Measurements from ENCODE around the gene HSD3B1. TPM values are rescaled to one million over a fixed set of nuclear protein-coding genes. Genes with fewer than 3 reads are reported as not detected.

HSD3B1 gene
- total and polyA plus RNA-seq, 9 donors = 0.06 to 69.2 TPM; not detected in 7

GRCh38 chr1:119470958-119471357 is 36.1 kb upstream of the HSD3B1 start:
- Histone ChIP-seq H3K4me1 (ENCODE audit: insufficient read depth) (no peaks in the 10 kb centered on the region), H3K27ac (no peak overlapping the region), H3K4me3 (no peak overlapping the region), H3K36me3 (no peaks in the 10 kb centered on the region), H3K9me3 (no peaks in the 10 kb centered on the region), H3K27me3 (no peaks in the 10 kb centered on the region)
- no peak for TF ChIP-seq EP300 (IDR thresholded peaks at IDR 0.05)
- TF ChIP-seq CTCF (IDR thresholded peaks at IDR 0.05) = no peak
- TF ChIP-seq POLR2A (IDR thresholded peaks at IDR 0.05) = no peak
- DNase-seq = no peak
- WGBS, 3 donors = 90 to 94% (median 93%) methylated on average over 7 of the region's 7 CpGs
- intact Hi-C loops (cut with DNase I) = no loop called here

GRCh38 chr1:119471566-119471965 is 35.4 kb upstream of the HSD3B1 start:
- DNase-seq = no peak
- Histone ChIP-seq H3K4me1 (ENCODE audit: insufficient read depth) (no peaks in the 10 kb centered on the region), H3K4me3 (no peak overlapping the region), H3K27me3 (no peaks in the 10 kb centered on the region), H3K27ac (no peak overlapping the region), H3K9me3 (no peaks in the 10 kb centered on the region), H3K36me3 (no peaks in the 10 kb centered on the region)
- TF ChIP-seq POLR2A (IDR thresholded peaks at IDR 0.05) (no peak), CTCF (IDR thresholded peaks at IDR 0.05) (no peak), EP300 (IDR thresholded peaks at IDR 0.05) (no peak)
- WGBS, 3 donors = 80 to 95% (median 92%) methylated on average over 5 of the region's 5 CpGs
- intact Hi-C loops (cut with DNase I) = no loop called here

GRCh38 chr1:119472080-119472818 is 34.8 kb upstream of the HSD3B1 start:
- Histone ChIP-seq H3K4me1 (ENCODE audit: insufficient read depth) (no peaks in the 10 kb centered on the region), H3K9me3 (no peaks in the 10 kb centered on the region), H3K36me3 (no peaks in the 10 kb centered on the region), H3K4me3 (no peak overlapping the region), H3K27me3 (no peaks in the 10 kb centered on the region), H3K27ac (no peak overlapping the region)
- TF ChIP-seq CTCF (IDR thresholded peaks at IDR 0.05) = no peak
- no peak for TF ChIP-seq EP300 (IDR thresholded peaks at IDR 0.05)
- no peak for TF ChIP-seq POLR2A (IDR thresholded peaks at IDR 0.05)
- intact Hi-C loops (cut with DNase I) = no loop called here
- 40 to 55% (median 44%) methylated on average over 5 of the region's 5 CpGs for WGBS, 3 donors
- DNase-seq = no peak

- 61 to 65% (median 63%) methylated on average over 3 of the region's 3 CpGs for WGBS, 3 donors
- Histone ChIP-seq H3K27me3 (no peaks in the 10 kb centered on the region), H3K4me3 (no peak overlapping the region), H3K4me1 (ENCODE audit: insufficient read depth) (no peaks in the 10 kb centered on the region), H3K27ac (no peak overlapping the region), H3K9me3 (no peaks in the 10 kb centered on the region), H3K36me3 (no peaks in the 10 kb centered on the region)
- TF ChIP-seq POLR2A (IDR thresholded peaks at IDR 0.05) (no peak), EP300 (IDR thresholded peaks at IDR 0.05) (no peak), CTCF (IDR thresholded peaks at IDR 0.05) (no peak)
- no peak for DNase-seq
- intact Hi-C loops (cut with DNase I) = no loop called here
These were observed 34.2 kb upstream of the HSD3B1 start for GRCh38 chr1:119472819-119473175.
